ENCODE data around the gene CACYBP.

Gene CACYBP

DNA sequence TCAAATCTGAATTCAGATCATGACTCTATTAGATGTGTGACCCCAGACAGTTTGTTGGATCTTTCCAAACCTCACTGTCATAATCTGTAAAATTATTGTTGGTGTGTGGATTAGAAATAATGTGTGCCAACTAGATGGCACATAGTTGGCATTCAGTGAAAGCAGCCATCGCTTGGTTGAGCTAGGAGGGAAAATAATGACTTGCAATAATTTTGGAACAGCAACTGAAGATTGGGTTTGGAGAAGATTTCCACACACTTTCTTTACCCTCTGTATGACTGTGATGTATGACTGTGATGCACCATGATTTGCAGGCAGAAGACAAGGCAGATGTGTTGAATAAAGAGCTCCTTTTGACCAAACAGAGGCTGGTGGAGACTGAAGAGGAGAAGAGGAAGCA is 24.0 kb upstream of the CACYBP start:
- DNase-seq, result no peak

DNA sequence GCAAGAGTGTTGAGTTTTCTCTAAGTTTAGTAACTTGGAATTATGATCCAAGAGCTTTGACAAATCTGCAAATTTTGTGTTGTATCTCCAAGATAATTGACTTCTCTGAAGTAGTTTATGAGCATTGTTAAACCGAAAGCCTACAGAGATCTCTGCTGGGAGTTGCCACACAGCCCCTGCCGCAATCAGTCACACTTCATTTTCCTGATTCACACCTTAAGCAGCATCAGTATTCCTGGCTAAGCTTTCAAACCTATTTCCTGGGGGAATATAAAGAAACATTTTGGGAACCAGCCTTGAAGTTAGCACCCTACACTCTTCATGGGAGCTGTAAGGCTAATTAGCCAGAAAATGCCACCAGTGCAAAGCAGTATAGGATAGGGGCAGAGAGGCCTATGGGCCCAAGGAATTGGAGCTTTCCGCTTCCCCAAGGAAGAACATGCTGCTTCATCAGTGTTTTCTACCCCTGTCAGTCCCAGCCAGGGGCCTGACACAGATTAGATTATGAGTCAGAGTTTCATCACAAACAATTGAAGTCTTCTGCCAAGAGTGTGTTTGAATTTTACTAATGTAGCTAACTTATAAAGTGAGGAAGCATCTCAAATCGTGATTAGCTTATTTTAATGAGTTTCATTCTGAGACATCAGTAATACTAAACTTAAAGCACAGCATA is 23.2 kb upstream of the CACYBP start:
- DNase-seq, result no peak

DNA sequence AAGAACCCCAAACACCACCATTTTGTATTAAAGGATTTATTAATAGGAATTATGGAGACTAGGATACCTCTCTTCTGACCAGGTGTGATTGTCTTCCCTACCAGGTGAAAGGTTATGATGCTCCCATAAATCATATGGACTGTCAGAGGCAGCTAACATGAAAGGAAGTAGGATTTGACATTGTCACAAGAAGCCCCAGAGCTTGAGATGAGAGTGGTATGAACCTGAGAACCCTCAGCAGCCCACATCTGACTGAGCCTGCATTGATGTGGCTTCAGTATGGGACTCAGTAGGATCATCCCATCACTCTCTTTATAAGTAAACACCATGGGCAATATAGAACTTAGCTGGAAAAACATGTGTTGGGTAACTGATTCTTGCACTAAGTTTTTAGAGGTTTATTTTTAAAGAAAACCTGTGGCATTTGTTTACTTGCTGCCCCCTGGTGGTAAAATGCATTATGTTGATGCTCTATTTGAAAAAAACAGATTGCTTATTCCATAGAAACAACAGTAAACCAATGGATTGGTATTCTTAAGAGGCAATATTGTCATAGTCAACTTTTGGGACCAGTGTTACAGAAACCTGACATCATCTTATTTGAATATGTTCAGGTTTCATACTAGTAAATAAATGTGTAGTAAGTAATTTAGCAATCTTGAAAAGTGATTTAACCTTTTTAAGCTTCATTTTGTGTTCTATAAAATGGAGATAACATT is 16.6 kb upstream of the CACYBP start:
- no peak for DNase-seq

DNA sequence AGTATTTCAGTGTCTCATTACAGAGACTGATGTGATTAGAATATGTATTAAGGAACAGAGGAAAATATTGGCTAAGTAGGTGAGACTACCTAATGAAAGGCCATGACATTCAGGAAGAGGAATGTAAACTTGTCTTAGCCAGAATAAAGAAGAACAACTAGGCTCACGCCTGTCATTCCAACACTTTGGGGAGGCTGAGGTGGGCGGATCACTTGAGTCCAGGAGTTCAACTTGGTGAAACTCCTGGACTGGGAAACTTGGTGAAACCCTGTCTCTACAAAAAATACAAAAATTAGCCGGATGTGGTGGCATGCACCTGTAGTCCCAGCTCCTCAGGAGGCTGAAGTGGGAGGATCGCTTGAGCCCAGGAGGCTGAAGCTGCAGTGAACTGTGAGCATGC is 14.8 kb upstream of the CACYBP start:
- DNase-seq, result no peak

DNA sequence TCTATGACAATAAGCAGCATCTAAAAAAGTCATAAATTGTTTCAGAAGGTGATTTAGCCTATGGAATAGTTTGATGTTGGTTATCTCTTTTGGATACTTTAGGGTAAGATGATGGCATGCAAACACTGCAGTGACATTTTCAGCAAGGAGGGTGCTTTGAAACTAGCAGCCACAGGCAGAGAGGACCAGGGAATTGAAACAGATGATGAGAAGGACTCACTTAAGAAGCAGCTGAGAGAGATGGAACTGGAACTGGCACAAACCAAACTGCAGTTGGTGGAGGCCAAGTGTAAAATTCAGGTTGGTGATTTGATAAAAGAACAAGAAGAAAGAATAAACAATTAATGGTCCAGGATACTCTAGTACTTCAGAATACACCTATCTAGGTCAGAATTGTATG is 11.2 kb upstream of the CACYBP start:
- no peak for DNase-seq

DNA sequence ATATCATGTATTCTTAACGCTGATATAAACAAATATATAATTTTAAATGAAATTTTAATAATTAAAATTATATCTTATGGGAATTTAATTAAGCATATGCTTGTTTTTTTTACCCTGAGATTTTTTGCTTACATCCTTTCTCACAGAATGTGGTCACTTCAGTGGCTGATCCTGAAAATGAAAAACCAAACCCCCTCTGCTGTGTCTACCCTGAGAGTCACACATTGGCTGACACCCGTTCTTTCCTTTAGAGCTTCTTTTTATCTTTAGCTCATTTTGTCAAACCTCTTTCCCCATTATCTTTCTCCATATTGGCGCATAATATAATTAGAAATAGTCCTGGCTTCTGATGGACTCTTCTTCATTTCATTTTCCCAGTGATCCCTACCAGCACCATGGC is 10.8 kb upstream of the CACYBP start:
- no peak for DNase-seq

DNA sequence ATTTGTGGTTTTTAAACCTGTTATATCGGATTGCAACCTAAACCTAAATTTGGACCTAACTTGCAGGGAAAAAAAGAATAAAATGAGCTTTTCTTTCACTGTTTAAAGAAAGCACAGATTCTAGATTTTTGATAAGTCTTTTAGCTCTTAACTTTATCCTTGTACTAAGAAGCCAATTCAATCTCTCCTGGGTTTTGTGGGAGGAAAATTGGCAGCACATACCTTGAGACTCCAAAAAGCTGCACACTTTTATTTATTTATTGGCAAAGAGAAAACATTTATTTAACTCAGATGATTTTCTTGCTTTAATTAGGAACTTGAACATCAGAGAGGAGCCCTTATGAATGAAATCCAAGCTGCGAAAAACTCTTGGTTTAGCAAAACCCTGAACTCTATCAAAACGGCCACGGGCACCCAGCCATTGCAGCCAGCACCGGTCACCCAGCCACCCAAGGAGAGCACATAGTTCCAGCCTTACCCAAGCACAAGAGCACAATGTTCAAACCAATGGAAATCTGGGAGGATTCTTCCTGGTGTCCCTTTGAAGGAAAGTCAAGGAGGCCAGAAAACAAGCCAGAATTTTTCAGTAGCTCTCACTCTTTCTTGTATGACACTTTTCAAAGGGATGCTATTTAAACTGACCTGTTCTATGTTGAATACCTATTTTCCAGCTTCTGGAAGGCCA is 10.1 kb upstream of the CACYBP start:
- no peak for DNase-seq

DNA sequence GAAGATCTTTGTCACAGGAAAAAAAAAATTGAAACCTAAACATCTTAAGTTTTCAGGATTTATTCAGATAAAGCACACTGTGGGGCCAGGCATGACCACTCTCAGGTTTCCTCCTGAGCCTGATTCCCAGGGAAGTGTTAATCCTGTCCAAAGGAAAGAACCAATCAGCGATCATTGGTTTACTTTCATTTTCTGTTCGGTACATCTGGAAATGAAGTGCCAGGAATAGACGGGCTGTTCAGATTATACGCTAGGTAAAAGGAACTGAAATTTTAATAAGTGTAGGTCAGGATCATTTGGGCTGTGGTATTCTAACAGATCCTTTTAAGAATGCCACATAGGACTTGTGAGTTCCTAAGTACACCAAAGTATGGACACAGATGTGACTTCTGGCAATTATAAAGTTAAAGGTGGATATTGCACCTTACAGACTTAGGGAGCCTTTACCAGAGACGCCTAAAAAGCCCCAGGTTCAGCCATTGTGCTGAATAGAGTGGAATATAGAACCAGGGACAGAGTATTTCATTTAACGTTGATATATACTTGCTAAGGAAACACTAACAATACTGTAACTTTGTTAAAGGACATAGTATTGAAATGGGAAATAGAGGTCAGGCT is 9.3 kb upstream of the CACYBP start:
- no peak for DNase-seq

DNA sequence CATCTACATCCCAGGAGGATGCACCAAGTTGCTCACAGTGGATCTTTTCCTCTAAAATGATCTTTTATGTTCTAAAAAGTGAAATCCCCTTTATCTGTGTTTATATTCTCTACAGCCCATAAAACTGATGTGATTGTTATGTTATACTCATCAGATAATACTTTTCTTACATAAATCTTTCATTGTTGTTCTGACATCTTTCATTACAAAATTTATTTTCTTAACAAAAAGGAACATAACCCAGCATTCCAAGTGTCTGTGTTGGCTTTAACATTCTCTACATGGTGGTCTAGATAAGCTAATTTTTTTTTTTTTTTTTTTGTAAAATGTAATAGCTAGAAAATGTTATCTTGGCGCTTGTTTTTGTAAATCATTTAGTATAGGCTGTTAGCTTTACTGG is 8.3 kb upstream of the CACYBP start:
- no peak for DNase-seq

DNA sequence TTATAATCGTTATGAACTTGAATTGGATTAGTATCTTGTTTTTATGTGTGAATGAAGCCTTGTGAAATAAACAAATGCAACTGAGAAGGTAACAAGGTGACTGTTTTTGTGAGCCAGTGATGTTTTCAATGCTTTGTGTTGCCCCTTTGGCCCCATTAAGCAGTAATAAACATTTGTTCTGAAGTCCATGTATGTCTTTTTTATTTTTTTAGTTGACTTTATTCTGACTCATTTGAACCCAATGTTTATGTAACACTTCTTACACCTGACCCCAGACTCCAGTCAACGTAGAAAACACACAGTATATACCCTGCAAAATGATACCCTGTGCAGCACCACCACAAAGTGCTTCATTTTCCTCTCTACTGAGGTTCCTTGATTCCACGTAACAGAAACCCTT is 4.6 kb upstream of the CACYBP start:
- DNase-seq, result no peak

DNA sequence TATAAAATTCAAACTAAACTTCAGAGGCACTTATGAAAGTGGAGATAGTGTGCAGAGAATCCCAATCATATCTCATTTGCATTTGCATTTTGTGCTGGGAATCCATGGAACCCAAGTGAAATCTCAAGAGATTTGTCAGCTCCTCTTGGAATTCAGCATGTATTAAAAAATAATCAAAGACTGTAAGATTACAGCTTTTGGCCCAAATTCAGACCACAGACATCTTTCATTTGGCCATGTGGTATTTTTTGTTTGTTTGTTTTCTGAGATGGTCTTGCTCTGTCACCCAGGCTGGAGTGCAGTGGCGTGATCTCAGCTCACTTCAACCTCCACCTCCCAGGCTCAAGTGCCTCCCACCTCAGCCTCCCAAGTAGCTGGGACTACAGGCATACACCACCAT is 3.8 kb upstream of the CACYBP start:
- DNase-seq, result no peak

DNA sequence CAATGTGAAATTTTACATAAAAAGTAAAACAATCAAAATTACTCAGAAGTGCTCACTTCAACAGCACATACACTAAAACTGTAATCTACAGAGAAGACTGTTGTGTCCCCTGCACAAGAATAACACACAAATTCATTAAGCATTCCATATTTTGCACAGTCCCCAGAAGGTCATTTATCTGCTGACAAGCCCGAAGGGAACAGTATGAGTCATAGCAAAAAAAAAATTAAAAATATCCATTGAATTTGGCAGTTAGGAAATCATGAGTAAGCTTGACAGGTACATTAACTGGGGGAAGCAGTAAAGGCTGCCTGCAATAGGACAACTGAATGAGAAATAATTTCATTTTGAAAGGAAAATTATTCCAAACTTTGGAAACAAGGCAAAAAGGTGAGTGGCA is 3.3 kb upstream of the CACYBP start:
- no peak for DNase-seq

DNA sequence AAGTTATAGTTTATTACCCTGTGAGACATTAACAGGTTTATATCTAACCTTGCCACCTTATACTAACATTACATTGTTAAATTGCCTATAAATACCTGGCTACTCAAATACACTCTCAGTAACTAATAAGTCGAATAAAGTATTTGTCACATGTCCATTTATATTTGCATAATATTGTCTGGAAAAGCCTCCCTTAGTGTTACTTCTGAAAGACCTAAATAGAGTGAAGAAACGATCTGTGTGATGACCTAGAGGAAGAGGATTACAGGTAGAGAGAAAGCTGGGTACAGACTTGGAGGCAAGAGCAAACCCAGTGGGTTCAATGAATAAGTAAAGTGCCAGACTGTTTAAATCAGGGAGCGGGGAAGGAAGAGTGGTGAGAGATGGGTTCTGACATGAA is 2.7 kb upstream of the CACYBP start:
- no peak for DNase-seq

DNA sequence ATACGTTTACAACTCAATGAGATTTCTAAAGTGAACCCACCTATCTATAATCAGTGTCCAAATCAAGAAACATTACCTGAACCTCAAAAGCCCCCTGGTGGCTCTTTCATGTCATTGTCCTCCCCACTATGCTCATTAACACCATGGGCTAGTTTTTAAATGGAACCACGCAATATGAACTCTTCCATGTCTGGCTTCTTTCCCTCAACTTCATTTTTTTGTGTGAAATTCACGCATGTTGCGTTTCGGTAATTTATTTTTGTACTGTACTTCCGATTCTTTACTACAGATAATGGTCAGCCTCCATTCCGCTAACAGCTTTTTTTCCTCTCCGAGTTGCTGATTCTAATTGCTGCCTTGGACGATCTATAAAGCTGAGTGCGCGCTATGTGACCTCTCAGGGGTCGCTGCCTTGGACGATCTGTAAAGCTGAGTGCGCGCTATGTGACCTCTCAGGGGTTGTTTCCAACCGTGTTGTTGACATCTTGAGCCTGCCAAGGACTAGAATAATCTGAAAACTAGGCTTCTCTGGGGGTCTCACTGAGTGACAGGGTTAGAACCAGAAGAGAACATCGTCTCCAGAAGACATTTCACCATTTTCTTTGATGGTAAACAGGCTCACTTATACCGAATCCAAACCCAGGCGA is 1.1 kb upstream of the CACYBP start:
- DNase-seq, result no peak

DNA sequence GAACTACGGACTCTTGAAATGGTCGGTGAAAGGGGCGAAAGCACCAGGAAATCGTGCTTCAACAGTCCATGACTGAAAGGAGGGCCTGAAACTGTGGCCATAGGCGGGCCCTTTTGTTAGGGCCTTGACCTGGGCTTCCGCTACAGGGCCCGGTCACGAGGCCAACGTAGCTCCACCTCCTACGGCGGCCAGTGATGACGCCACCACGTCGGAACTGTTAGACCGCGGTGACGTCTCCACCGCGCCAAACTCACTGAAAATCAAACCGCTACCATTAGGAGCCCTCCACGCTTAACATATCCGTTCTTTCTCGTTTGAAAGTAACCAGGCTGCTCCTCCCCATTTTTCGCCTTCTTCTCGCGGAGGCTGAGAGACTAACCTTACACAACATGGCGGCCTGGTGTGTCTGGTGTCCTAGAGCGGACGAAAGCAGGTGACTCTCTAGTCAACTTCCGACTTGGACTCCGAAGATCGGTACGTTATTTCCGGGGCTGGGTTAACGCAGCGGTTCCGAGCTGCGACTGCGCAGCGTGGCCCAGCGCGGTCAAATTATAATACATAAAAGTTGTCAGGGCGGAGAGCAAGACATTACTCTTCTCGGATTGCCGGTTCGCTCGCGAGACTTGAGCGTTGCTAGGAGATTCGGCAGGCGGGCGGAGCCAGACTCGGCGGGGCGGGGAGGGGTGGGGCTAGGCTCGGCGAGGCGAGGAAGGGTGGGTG is 371 bp upstream of the CACYBP start:
- peak; percentile 96 for DNase-seq

DNA sequence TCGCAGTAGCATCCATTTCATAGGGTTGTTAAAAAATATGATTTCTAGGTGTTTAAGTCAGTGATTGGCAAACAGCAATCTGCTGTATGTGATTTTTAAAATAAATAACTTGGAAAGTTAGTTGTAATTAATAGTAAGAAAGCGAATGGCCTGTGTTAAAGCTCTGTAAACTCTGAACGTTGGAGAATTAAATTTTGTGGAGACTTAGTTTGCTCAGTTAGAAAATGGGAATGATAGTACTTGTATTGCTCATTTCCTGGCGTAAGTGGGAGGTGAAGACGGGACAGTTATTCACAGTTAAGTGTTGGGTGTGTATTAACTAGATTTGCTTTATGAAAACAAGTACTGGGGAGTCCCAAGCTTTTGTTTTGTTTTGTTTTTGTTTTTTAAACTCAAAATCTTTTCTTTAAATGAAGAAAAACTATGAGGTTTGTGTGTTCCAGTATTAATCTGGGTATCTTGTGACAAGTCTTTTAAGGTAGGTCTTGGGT is 995 bp downstream of the CACYBP start:
- no peak for DNase-seq

DNA sequence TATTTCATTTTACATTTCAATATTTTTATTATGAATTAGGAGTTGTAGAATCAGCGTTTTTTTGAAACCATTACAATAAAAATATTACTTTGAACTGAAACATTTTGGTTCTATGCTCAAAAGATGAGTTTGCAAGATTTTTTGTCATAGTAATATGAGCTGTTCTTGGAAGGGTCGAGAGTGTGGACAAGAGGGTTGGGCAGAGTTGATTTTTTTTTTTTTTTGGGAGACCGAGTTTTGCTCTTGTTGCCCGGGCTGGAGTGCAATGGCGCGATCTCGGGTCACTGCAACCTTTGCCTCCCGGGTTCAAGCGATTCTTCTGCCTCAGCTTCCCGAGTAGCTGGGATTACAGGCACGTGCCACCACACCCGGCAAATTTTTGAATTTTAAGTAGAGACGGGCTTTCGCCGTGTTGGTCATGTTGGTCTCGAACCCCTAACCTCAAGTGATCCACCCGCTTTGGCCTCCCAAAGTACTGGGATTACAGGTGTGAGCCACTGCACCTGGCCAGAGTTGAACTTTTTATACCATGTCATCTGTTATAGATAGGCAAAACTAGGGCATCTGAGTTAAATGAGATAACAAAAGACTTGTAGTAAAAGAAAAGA is 3.3 kb downstream of the CACYBP start:
- no peak for DNase-seq

DNA sequence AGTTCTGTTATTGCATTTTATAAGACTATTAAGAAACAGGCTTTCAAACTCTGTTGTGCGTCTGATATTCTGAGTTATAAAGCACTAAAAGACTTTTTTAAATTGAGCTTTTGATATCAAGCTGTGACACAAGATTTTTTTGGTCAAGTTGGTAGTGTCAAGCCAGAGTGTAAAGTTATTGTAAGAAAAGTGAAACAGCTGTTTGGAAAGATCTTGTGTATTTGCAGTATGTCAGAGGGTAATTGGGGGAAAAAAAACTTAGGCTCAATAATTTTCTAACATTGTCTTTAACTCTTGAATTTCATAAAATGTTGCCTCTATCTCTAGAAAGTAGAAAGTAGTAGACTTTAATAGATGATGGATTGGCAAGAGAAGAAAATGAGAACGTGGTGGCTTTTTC is 3.8 kb downstream of the CACYBP start:
- no peak for DNase-seq

DNA sequence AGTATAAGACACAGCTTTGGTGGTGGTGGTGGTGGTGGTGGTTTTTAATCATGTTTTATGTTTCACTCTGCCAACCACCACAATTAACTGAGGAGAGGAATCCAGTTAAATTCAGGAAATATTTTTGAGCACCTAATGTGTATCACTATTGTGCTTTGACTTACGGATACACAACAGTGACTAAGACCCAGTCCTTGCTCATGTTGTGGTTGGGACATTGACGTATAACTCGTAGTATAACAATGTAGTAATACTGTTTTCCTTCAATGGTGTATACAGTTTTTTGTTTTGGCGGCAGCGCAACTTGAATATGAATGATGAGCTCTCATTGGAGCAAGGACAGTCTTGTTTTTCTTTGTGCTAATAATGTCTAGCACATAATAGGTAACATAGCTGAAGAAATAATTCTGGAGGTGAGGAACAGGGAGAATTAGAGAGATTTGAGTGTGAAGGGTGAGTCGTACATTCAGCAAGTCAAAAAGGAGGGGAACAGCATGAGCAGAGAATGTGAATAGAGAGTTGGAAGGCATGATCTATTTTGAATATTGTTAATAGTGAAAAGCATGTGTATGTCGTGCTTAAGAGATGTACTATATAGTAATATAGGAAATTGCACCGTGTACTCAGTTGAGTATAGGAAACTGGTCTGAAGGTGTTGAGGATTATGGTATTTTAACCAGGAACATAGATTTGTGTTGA is 5.5 kb downstream of the CACYBP start:
- no peak for DNase-seq

DNA sequence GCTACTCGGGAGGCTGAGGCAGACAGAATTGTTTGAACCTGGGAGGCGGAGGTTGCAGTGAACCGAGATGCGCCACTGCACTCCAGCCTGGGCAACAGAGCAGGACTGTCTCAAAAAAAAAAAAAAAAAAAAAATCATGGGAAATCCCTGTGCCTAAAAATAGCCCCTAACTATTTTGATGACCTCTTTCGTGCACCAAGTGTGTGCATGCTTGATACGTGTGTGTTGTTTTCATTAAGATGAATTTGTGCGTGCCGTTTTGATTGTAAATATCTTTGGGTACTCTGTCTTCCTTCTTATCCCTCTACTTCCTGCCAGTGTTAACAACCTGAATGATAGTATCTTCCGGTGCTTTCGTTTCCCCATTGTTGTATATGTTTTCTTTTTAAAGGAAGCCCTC is 9.8 kb downstream of the CACYBP start:
- no peak for DNase-seq

DNA sequence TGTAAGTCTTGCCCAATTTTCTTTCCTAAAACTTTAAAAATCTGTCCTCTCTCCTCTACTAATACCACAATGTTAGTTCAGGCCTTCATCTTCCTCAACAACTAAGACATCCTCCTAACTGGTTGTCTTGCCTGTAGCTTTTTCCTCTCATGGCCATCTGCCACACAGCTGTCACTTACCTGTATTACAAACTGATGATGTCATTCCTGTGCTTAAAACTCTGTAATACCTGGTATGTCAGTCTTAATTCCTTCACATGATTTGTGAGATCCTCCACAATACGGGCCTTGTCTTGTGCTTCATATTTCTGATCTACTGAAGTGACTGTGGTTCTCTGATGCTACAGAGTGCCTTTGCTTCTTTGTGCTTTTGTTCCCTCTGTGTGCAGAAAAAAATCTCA is 13.7 kb downstream of the CACYBP start:
- DNase-seq, result no peak
